DMS79 treated with DMSO at 0.1 percent for 48 hours (cell line): Measurements from ENCODE around the gene GPR3.
"Not testable (repeated sequence)": the region's sequence is repeated elsewhere in the genome, so short reads cannot be mapped to it uniquely, and the experiment has no call there.

Experiments
- DNase-seq: peaks from one replicate; lab custom pipeline; 2025; lab: John Stamatoyannopoulos, UW

GPR3 gene

GRCh38 chr1:27400082-27400962, 7.9 kb downstream of the GPR3 start:
- peak; percentile 27 for DNase-seq

- no peak for DNase-seq
Measured at GRCh38 chr1:27400963-27401341, 8.5 kb downstream of the GPR3 start.

- DNase-seq, result no peak
Measured at GRCh38 chr1:27402349-27402754, 9.9 kb downstream of the GPR3 start.

- DNase-seq, result no peak
Measured at GRCh38 chr1:27403065-27403726, 10.8 kb downstream of the GPR3 start.

GRCh38 chr1:27403931-27404330, 11.5 kb downstream of the GPR3 start:
- no peak for DNase-seq

GRCh38 chr1:27405074-27405473, 12.7 kb downstream of the GPR3 start:
- DNase-seq, result no peak

GRCh38 chr1:27405598-27406361, 13.4 kb downstream of the GPR3 start:
- not testable (repeated sequence) for DNase-seq

GRCh38 chr1:27406362-27406680, 13.9 kb downstream of the GPR3 start:
- no peak for DNase-seq

GRCh38 chr1:27406791-27407190, 14.4 kb downstream of the GPR3 start:
- not testable (repeated sequence) for DNase-seq

- DNase-seq, result no peak
Measured at GRCh38 chr1:27408151-27408550, 15.7 kb downstream of the GPR3 start.

GRCh38 chr1:27409669-27410068, 17.2 kb downstream of the GPR3 start:
- no peak for DNase-seq

GRCh38 chr1:27410709-27411108, 18.3 kb downstream of the GPR3 start:
- no peak for DNase-seq

- no peak for DNase-seq
Measured at GRCh38 chr1:27412502-27412901, 20.1 kb downstream of the GPR3 start.

- DNase-seq, result no peak
Measured at GRCh38 chr1:27413004-27413403, 20.6 kb downstream of the GPR3 start.

- DNase-seq, result no peak
Measured at GRCh38 chr1:27414091-27414490, 21.7 kb downstream of the GPR3 start.

- DNase-seq, result peak; percentile 17
Measured at GRCh38 chr1:27416387-27417111, 24.1 kb downstream of the GPR3 start.

GRCh38 chr1:27417713-27418112, 25.3 kb downstream of the GPR3 start:
- no peak for DNase-seq

GRCh38 chr1:27418326-27419185, 26.1 kb downstream of the GPR3 start:
- no peak for DNase-seq

- no peak for DNase-seq
Measured at GRCh38 chr1:27423709-27424108, 31.3 kb downstream of the GPR3 start.

GRCh38 chr1:27427329-27427728, 34.9 kb downstream of the GPR3 start:
- no peak for DNase-seq

- no peak for DNase-seq
Measured at GRCh38 chr1:27427816-27428315, 35.4 kb downstream of the GPR3 start.
